Testis (tissue), 3 donors: ENCODE measurements around the gene C1QBP. TPM values are rescaled to one million over a fixed set of nuclear protein-coding genes. Genes with fewer than 3 reads are reported as not detected.

ENCODE experiments used
- DNase-seq: peaks from one replicate; pipeline ENCODE4 v3.0.0-alpha.2; 2019
- H3K27ac ChIP-seq, 2 donors: fragments of 200-600 bp; sonication (generic); one replicate each; pipeline ENCODE4 v1.5.1; 2019
- H3K27me3 ChIP-seq: fragments of 200-600 bp; sonication (generic); one replicate; pipeline ENCODE4 v1.5.1; 2019
- H3K36me3 ChIP-seq: fragments of 200-600 bp; sonication (generic); one replicate; pipeline ENCODE4 v1.5.1; 2017; ENCODE audit warnings: low read depth; ENCODE audit errors: missing control alignments
- H3K4me1 ChIP-seq: fragments of 200-600 bp; sonication (generic); one replicate; pipeline ENCODE4 v1.5.1; 2019
- H3K4me3 ChIP-seq, 2 donors: fragments of 200-600 bp; sonication (generic); one replicate each; pipeline ENCODE4 v1.5.1; 2017 to 2019
- H3K9me3 ChIP-seq: fragments of 200-600 bp; sonication (generic); one replicate; pipeline ENCODE4 v1.5.1; 2017
- CTCF ChIP-seq, 3 experiments: fragments of 450-650 bp in 2 of 3; fragments of 200-600 bp in 1 of 3; sonication (generic) in 1 of 3; IDR thresholded peaks; one replicate each; pipeline ENCODE4 v1.5.1; 2016 to 2019; ENCODE audit warnings: antibody characterized with exemption in 3 of 3, mild to moderate bottlenecking in 2 of 3, moderate library complexity in 1 of 3
- POLR2A ChIP-seq: fragments of 450-650 bp; IDR thresholded peaks from one replicate; pipeline ENCODE4 v1.6.1; 2017; ENCODE audit warnings: antibody characterized with exemption, mild to moderate bottlenecking, moderate library complexity
- WGBS, 2 donors: methylation state at CpG; one replicate each; pipeline ENCODE4 v1.1.5; 2018; 5-methylcytosine and 5-hydroxymethylcytosine counted together
- intact Hi-C: fragments of 100-400 bp; cut with DNase I; formaldehyde crosslinking; loops from one replicate; pipeline ENCODE4 v1.15.1; 2023; ENCODE audit warnings: low total_unique reads
- polyA plus RNA-seq: library from polyadenylated mRNA; stranded (reverse); fragments of 350-450 nt; fragmentation: Illumina TruSeq; extraction: RNeasy Lipid Tissue Mini Kit (QIAGEN cat#74804); gene quantifications from one replicate; pipeline ENCODE4 v1.2.3, GENCODE V29; 2014; ENCODE audit warnings: low read depth, low replicate concordance; ENCODE audit not compliant: insufficient read depth
- total RNA-seq, 2 donors: library from RNA; depleted of rRNA; stranded (reverse); fragments of >200 nt; gene quantifications; one replicate each; pipeline ENCODE4 v1.2.3, GENCODE V29; 2016

Gene C1QBP
- total and polyA plus RNA-seq, 3 donors from 2014 or later = 120 to 151 (median 133) TPM

GRCh38 chr17:5430413-5430999 lies 8.4 kb downstream of the C1QBP start:
- H3K27me3 ChIP-seq = no peaks in the 10 kb centered on the region
- TF ChIP-seq CTCF (IDR thresholded peaks at IDR 0.05) (no peak), POLR2A (no peak)
- WGBS, 2 donors = 94 to 97% methylated on average over 3 of the region's 3 CpGs

GRCh38 chr17:5429191-5429887 lies 9.6 kb downstream of the C1QBP start:
- Histone ChIP-seq H3K27me3 (no peaks in the 10 kb centered on the region), H3K4me3 (no peak overlapping the region), H3K27ac (no peak overlapping the region), H3K4me1 (no peaks in the 10 kb centered on the region), H3K36me3 (no peaks in the 10 kb centered on the region), H3K9me3 (no peaks in the 10 kb centered on the region)
- 80 to 81% methylated on average over 2 to 3 of the region's 3 CpGs for WGBS, 2 donors
- intact Hi-C loops = no loop called here
- no peak for DNase-seq
- TF ChIP-seq CTCF (IDR thresholded peaks at IDR 0.05) (no peak), POLR2A (no peak)

More at GRCh38 chr17:5430413-5430999, 8.4 kb downstream of the C1QBP start:
- Histone ChIP-seq H3K27ac (no peak overlapping the region), H3K4me3 (no peak overlapping the region), H3K36me3 (no peaks in the 10 kb centered on the region), H3K4me1 (peaks cover 5% of the 10 kb centered on the region), H3K9me3 (no peaks in the 10 kb centered on the region)
- intact Hi-C loops = no loop called here
- no peak for DNase-seq

- Histone ChIP-seq H3K4me3 (no peak overlapping the region), H3K9me3 (no peaks in the 10 kb centered on the region), H3K4me1 (peaks cover 4% of the 10 kb centered on the region), H3K36me3 (no peaks in the 10 kb centered on the region), H3K27ac (no peak overlapping the region), H3K27me3 (no peaks in the 10 kb centered on the region)
- intact Hi-C loops = no loop called here
- TF ChIP-seq CTCF (IDR thresholded peaks at IDR 0.05) = no peak
- TF ChIP-seq POLR2A = no peak
- DNase-seq = no peak
- WGBS, 2 donors = 70 to 77% methylated on average over 3 of the region's 3 CpGs
These were observed 13.1 kb downstream of the C1QBP start for GRCh38 chr17:5425826-5426225.

GRCh38 chr17:5424909-5425308 lies 14.0 kb downstream of the C1QBP start:
- 84 to 91% methylated on average over 1 of the region's 1 CpG for WGBS, 2 donors
- H3K36me3 ChIP-seq = no peaks in the 10 kb centered on the region
- intact Hi-C loops = no loop called here

More at GRCh38 chr17:5424909-5425308, 14.0 kb downstream of the C1QBP start:
- Histone ChIP-seq H3K9me3 (no peaks in the 10 kb centered on the region), H3K27me3 (no peaks in the 10 kb centered on the region), H3K27ac (no peak overlapping the region), H3K4me1 (peaks cover 5% of the 10 kb centered on the region), H3K4me3 (no peak overlapping the region)
- DNase-seq = no peak
- no peak for TF ChIP-seq CTCF (IDR thresholded peaks at IDR 0.05)
- no peak for TF ChIP-seq POLR2A
